ENCODE measurements around the gene DENND10.
A peak's percentile ranks its signal among the peaks of the same experiment; 100 is the strongest.
"Not testable (repeated sequence)": the region's sequence is repeated elsewhere in the genome, so short reads cannot be mapped to it uniquely, and the experiment has no call there.

The DENND10 gene

GRCh38 chr10:119100434-119101238, 3.3 kb upstream of the DENND10 start:
- H3K4me3 ChIP-seq (replicated peaks; ENCODE audit: low read depth, low read length), result no peak overlapping the region
- TF ChIP-seq CTCF (IDR thresholded peaks at IDR 0.05; ENCODE audit: low read length, missing control alignments), result no peak
- DNase-seq (ENCODE audit: low read depth), result peak; percentile 42

GRCh38 chr10:119101366-119102098, 2.4 kb upstream of the DENND10 start:
- TF ChIP-seq CTCF (IDR thresholded peaks at IDR 0.05; ENCODE audit: low read length, missing control alignments), result no peak
- H3K4me3 ChIP-seq (replicated peaks; ENCODE audit: low read depth, low read length), result no peak overlapping the region
- DNase-seq (ENCODE audit: low read depth), result no peak

GRCh38 chr10:119103241-119103902, 541 bp upstream of the DENND10 start:
- H3K4me3 ChIP-seq (replicated peaks; ENCODE audit: low read depth, low read length), result no peak overlapping the region

GRCh38 chr10:119104654-119105015, 722 bp downstream of the DENND10 start:
- no peak for DNase-seq (ENCODE audit: low read depth)
- H3K4me3 ChIP-seq (replicated peaks; ENCODE audit: low read depth, low read length), result peak overlapping the region; percentile 82
- no peak for TF ChIP-seq CTCF (IDR thresholded peaks at IDR 0.05; ENCODE audit: low read length, missing control alignments)

More at GRCh38 chr10:119103241-119103902, 541 bp upstream of the DENND10 start:
- TF ChIP-seq CTCF (IDR thresholded peaks at IDR 0.05; ENCODE audit: low read length, missing control alignments), result no peak
- DNase-seq (ENCODE audit: low read depth), result no peak

- no peak for TF ChIP-seq CTCF (IDR thresholded peaks at IDR 0.05; ENCODE audit: low read length, missing control alignments)
- DNase-seq (ENCODE audit: low read depth), result no peak
- peak overlapping the region; percentile 82 for H3K4me3 ChIP-seq (replicated peaks; ENCODE audit: low read depth, low read length)
Measured at GRCh38 chr10:119105155-119105554, 1.2 kb downstream of the DENND10 start.

GRCh38 chr10:119105899-119106298, 2.0 kb downstream of the DENND10 start:
- DNase-seq (ENCODE audit: low read depth); H3K4me3 ChIP-seq (replicated peaks; ENCODE audit: low read depth, low read length): not testable (repeated sequence)

GRCh38 chr10:119107106-119107505, 3.2 kb downstream of the DENND10 start:
- not testable (repeated sequence) for DNase-seq (ENCODE audit: low read depth)

GRCh38 chr10:119107771-119108170, 3.9 kb downstream of the DENND10 start:
- DNase-seq (ENCODE audit: low read depth), result not testable (repeated sequence)

More at GRCh38 chr10:119107106-119107505, 3.2 kb downstream of the DENND10 start:
- H3K4me3 ChIP-seq (replicated peaks; ENCODE audit: low read depth, low read length), result not testable (repeated sequence)

More at GRCh38 chr10:119107771-119108170, 3.9 kb downstream of the DENND10 start:
- not testable (repeated sequence) for H3K4me3 ChIP-seq (replicated peaks; ENCODE audit: low read depth, low read length)

All from fibroblast of pulmonary artery (primary cell).